ENCODE measurements around the gene RDX. TPM values are rescaled to one million over a fixed set of nuclear protein-coding genes. Genes with fewer than 3 reads are reported as not detected.
A peak's percentile ranks its signal among the peaks of the same experiment; 100 is the strongest.
"Not testable (repeated sequence)": the region's sequence is repeated elsewhere in the genome, so short reads cannot be mapped to it uniquely, and the experiment has no call there.

Gene RDX
- total RNA-seq, 1 donor from 2014 or later = 98.9 TPM

DNA sequence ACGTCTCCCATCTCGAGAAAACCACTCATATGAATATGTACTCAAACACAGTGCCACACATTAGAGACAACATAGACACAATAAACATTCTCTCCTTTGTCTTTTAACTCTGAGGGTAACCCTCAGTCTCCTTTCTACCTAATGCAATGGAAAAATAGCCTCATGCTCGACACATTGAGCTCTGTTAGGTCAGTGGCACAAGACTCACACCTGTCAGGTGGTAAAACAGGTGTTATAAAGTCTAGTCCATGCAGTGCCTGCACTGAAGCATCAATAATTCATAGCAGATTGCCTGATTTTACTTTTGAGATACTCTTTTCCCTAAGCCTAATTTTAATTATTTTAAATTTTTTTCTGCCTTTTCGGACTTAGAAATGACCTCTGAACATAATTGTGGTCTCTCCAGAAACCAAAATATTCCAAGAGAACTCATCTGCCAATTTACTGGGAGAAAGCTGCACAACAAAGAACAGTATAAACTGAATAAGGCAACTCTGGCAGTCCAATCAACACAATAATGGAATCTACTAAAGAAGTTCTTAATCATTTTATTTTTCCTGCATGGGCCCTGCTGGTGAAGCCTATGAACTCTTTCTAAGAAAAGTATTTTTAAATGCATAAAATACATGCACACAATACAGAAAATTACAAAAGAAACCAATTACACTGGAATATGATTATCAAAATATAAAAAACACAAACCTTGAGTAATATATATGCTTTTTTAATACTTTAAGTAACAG lies 9.9 kb downstream of the RDX start:
- no peak for DNase-seq (ENCODE audit: low spot score)
- Mint-ChIP-seq H3K4me3 (no peak overlapping the region), H3K4me1 (ENCODE audit: low read depth) (peaks cover 45% of the 10 kb centered on the region), H3K27me3 (ENCODE audit: insufficient read depth) (peaks cover 2% of the 10 kb centered on the region), H3K27ac (peak overlapping the region; percentile 30), H3K9me3 (no peaks in the 10 kb centered on the region), H3K36me3 (ENCODE audit: low read depth) (peaks cover 11% of the 10 kb centered on the region)
- intact Hi-C loops (cut with micrococcal nuclease) = loop anchor here (1.0 to 2.0 kb wide), 2 partner anchors 10 to 14 kb away; partner anchors contain the start of gene RDX

DNA sequence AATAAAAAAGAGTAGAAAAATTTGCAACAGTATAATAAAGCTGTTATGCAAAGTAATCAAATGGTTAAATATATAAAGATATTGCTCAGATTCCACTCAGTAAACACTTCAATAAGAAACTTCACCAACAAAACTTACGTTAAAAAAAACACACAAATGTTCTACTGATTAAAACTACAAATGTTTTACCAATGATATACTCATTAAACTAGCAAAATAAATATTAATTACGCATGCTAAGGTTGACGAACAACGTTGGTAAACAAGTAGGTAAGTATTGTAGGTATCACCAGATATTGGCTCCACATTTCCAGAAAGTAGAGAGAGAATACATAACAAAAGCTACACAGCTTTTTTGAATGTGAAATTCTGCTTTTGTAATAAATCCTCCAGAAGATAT lies 12.6 kb downstream of the RDX start:
- peaks cover 11% of the 10 kb centered on the region for H3K36me3 Mint-ChIP-seq (ENCODE audit: low read depth)
- H3K27me3 Mint-ChIP-seq (ENCODE audit: insufficient read depth) = peaks cover 2% of the 10 kb centered on the region
- H3K27ac Mint-ChIP-seq = no peak overlapping the region
- intact Hi-C loops (cut with micrococcal nuclease) = no loop called here
- H3K9me3 Mint-ChIP-seq = no peaks in the 10 kb centered on the region
- no peak overlapping the region for H3K4me3 Mint-ChIP-seq
- H3K4me1 Mint-ChIP-seq (ENCODE audit: low read depth) = peaks cover 31% of the 10 kb centered on the region
- no peak for DNase-seq (ENCODE audit: low spot score)

DNA sequence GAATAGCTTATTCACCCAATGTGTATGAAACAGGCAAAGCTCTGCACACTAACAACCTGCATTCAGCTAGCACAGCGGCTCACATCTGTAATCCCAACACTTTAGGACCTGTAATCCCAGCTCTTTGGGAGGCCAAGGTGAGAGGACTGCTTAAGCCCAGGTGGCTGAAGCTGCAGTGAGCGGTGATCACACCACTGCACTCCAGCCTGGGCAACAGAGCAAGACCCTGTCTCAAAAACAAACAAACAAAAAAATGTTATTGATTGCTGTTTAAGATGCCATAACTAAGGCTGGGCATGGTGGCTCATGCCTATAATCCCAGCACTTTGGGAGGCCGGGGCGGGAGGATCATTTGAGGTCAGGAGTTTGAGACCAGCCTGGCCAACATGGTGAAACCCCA lies 15.8 kb downstream of the RDX start:
- peaks cover 11% of the 10 kb centered on the region for H3K4me1 Mint-ChIP-seq (ENCODE audit: low read depth)
- DNase-seq (ENCODE audit: low spot score); H3K9me3 Mint-ChIP-seq; H3K27ac Mint-ChIP-seq; H3K27me3 Mint-ChIP-seq (ENCODE audit: insufficient read depth); intact Hi-C loops (cut with micrococcal nuclease); H3K4me3 Mint-ChIP-seq: not testable (repeated sequence)
- H3K36me3 Mint-ChIP-seq (ENCODE audit: low read depth) = peaks cover 20% of the 10 kb centered on the region

DNA sequence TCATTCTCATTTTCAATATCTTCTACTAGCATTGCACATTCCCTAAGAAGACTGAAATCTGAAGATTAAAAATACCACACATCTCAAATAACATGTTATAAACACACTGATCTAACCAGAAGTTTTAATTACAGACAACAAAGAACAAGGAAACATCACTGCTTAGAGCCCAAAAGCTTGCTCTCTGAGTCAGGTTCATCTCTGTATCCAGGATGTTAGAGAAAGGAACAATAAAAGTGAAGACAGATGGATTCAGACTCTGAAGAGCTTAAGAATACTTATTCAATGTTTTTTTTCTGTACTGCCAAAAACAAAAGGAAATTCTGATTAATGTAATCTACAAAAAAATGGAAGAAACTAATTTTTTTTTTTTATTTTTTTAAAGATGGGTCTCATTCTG lies 16.5 kb downstream of the RDX start:
- intact Hi-C loops (cut with micrococcal nuclease) = no loop called here
- Mint-ChIP-seq H3K27me3 (ENCODE audit: insufficient read depth) (peaks cover 2% of the 10 kb centered on the region), H3K36me3 (ENCODE audit: low read depth) (peaks cover 23% of the 10 kb centered on the region), H3K9me3 (no peaks in the 10 kb centered on the region), H3K27ac (peak overlapping the region; percentile 9), H3K4me1 (ENCODE audit: low read depth) (peaks cover 13% of the 10 kb centered on the region), H3K4me3 (no peak overlapping the region)
- DNase-seq (ENCODE audit: low spot score) = no peak

DNA sequence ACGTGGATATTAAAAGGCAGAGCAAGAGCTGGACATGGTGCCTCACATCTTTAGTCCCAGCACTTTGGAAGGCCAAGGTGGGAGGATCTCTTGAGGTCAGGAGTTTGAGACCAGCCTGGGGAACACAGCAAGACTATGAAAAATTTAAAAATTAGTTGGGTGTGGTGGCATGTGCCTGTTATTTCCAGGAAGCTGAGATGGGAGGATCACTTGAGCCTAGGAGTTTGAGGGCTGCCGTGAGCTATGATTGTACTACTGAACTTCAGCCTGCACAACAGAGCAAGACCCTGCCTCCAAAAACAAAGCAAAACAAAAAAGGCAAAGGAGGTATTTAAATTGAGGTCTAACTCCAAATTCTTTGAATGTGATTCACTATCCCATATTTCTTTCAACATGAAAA lies 23.5 kb downstream of the RDX start:
- peaks cover 33% of the 10 kb centered on the region for H3K36me3 Mint-ChIP-seq (ENCODE audit: low read depth)
- H3K27me3 Mint-ChIP-seq (ENCODE audit: insufficient read depth) = no peaks in the 10 kb centered on the region
- no peaks in the 10 kb centered on the region for H3K9me3 Mint-ChIP-seq
- no peak for DNase-seq (ENCODE audit: low spot score)
- no peak overlapping the region for H3K4me3 Mint-ChIP-seq
- H3K27ac Mint-ChIP-seq = no peak overlapping the region
- peaks cover 46% of the 10 kb centered on the region for H3K4me1 Mint-ChIP-seq (ENCODE audit: low read depth)
- intact Hi-C loops (cut with micrococcal nuclease) = loop anchor here (2.0 kb wide), 1 partner anchor 14 kb away; no protein-coding TSS in a partner anchor

DNA sequence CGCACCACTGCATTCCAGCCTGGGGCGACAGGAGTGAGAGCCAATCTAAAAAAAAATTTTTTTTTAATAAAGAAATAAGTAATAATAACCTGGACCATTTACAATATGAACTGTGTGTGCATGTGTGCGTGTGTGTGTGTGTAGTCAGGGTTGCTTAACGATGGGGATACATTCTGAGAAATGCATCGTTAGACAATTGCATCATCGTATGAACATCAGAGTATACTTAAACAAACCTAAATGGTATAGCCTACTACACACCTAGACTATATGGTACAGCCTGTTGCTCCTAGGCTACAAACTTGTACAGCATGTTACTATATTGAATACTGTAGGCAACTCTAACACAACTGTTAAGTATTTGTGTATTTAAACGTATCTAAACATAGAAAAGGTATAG lies 26.4 kb downstream of the RDX start:
- Mint-ChIP-seq H3K9me3 (no peaks in the 10 kb centered on the region), H3K36me3 (ENCODE audit: low read depth) (peaks cover 32% of the 10 kb centered on the region), H3K27me3 (ENCODE audit: insufficient read depth) (no peaks in the 10 kb centered on the region), H3K4me1 (ENCODE audit: low read depth) (peaks cover 48% of the 10 kb centered on the region), H3K4me3 (no peak overlapping the region), H3K27ac (no peak overlapping the region)
- no peak for DNase-seq (ENCODE audit: low spot score)
- intact Hi-C loops (cut with micrococcal nuclease) = no loop called here

DNA sequence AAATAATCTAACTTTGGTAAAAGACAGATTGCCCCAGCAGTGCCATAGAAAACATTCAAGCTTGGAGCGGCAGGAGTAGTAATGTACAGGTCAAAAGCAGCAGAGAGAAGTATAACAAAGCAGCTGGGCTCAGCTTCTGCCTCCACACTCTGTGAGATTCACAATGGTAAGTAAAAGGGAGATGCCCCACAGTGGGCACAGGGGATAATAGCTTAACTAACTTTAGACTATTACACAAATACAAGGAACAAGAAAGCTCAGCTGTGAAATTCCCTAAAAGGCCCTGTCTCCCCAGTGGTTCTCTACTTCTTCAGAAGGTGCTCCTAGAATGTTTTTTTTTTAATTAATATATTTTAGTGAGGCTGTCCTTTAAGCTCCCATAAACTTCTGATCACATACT lies 28.0 kb downstream of the RDX start:
- Mint-ChIP-seq H3K4me1 (ENCODE audit: low read depth) (peaks cover 36% of the 10 kb centered on the region), H3K4me3 (no peak overlapping the region), H3K9me3 (no peaks in the 10 kb centered on the region), H3K27ac (no peak overlapping the region), H3K36me3 (ENCODE audit: low read depth) (peaks cover 32% of the 10 kb centered on the region), H3K27me3 (ENCODE audit: insufficient read depth) (no peaks in the 10 kb centered on the region)
- no peak for DNase-seq (ENCODE audit: low spot score)
- intact Hi-C loops (cut with micrococcal nuclease) = no loop called here

DNA sequence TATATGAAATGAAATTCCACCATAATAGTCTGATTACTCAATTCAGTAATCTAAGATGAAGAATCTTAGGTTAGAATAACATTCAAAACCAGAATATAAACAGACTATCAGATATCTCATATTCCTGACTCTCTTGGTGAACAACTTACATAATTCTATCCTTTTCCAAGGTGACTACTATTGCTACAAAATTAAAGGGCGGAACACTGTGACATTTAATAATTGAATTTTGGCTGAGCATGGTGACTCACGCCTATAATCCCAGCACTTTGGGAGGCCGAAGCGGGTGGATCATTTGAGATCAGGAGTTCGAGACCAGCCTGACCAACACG lies 34.4 kb downstream of the RDX start:
- Mint-ChIP-seq H3K9me3 (no peaks in the 10 kb centered on the region), H3K36me3 (ENCODE audit: low read depth) (peaks cover 52% of the 10 kb centered on the region), H3K4me3 (no peak overlapping the region), H3K27me3 (ENCODE audit: insufficient read depth) (no peaks in the 10 kb centered on the region), H3K27ac (no peak overlapping the region), H3K4me1 (ENCODE audit: low read depth) (peaks cover 8% of the 10 kb centered on the region)
- no peak for DNase-seq (ENCODE audit: low spot score)
- intact Hi-C loops (cut with micrococcal nuclease) = no loop called here

DNA sequence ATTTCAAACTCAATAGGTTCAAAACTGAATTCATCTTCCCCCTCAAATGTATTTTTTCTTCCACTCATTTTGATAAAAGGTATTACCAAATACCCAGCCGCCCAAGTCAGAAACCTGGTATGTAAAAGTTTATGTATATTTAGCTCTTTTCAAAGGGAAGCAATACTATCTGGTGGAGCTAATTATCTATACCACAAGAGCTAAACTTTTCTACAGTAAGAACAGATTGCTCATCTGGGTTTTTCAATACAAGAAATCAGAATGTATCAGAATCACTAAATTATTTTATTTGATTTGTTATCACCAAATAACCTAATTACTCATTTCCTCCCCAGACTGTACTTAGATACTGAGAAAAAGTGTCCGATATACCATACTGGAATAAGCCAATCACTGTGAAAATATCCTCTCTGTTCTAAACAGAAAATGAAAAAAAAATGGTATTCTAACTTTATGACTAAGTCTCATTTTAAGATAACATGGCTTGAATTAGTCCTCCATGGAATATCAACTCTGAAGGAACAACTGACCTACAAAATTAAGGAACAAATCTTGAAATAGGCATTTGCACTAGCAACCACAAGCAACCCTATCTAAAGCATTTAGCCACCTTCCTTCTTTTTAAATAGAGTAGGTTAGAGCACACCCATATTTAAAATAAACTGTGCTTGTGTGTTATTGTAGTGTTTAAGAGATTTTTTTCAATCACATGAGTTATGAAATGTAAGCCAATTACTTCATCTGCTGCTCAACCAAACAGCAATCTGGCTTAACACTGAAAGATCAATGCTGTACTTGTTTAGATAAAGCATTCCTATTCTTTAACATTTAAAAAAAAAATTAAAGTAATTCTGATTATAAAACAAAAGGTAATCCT lies 35.0 kb downstream of the RDX start:
- Mint-ChIP-seq H3K36me3 (ENCODE audit: low read depth) (peaks cover 52% of the 10 kb centered on the region), H3K4me3 (no peak overlapping the region), H3K27ac (no peak overlapping the region), H3K9me3 (no peaks in the 10 kb centered on the region), H3K4me1 (ENCODE audit: low read depth) (peaks cover 8% of the 10 kb centered on the region), H3K27me3 (ENCODE audit: insufficient read depth) (no peaks in the 10 kb centered on the region)
- DNase-seq (ENCODE audit: low spot score) = no peak
- intact Hi-C loops (cut with micrococcal nuclease) = no loop called here

DNA sequence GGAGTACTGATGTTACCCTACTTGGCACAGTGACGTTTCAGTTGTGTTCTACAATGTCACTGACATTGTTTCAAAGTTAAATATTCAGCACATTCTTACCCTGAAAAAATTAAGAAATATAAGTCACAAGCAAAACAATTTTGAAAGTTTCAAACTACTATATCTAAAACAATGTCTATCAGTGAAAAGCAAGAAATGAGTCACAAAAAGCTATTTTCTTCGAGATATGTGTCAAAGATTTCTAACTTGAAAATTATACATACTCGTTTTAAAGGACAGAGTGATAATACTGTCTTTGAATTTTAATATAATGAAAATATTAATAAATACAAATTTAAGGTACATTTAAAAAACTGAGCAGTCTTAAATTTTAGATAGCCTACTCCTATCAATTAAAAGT lies 42.9 kb downstream of the RDX start:
- Mint-ChIP-seq H3K4me1 (ENCODE audit: low read depth) (peaks cover 14% of the 10 kb centered on the region), H3K9me3 (no peaks in the 10 kb centered on the region), H3K27me3 (ENCODE audit: insufficient read depth) (no peaks in the 10 kb centered on the region), H3K36me3 (ENCODE audit: low read depth) (peaks cover 50% of the 10 kb centered on the region), H3K27ac (no peak overlapping the region), H3K4me3 (no peak overlapping the region)
- intact Hi-C loops (cut with micrococcal nuclease) = loop anchor here (2.0 to 5.0 kb wide), 5 partner anchors 36 to 179 kb away; partner anchors contain the start of gene RDX
- DNase-seq (ENCODE audit: low spot score) = no peak

DNA sequence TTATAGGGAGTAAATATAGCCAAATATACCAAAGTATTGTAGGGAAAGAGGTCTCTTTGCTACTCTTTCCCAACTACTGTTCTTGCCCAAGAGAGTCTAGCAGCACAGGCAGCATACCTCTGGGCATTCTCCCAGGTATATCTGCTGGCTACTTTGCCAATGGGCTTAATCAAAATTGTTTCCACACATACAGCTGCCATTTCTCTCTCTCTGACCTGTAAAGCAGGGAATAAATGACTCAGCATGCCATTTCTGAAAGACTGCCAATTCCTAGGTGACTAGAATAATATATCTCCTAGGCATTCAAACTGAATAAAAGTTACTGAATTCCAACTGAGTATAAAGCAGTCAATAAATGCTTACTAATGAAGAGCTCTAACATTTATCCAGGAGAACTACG lies 44.6 kb downstream of the RDX start:
- Mint-ChIP-seq H3K27ac (peak overlapping the region; percentile 40), H3K9me3 (no peaks in the 10 kb centered on the region), H3K36me3 (ENCODE audit: low read depth) (peaks cover 49% of the 10 kb centered on the region), H3K4me3 (no peak overlapping the region), H3K27me3 (ENCODE audit: insufficient read depth) (no peaks in the 10 kb centered on the region), H3K4me1 (ENCODE audit: low read depth) (peaks cover 14% of the 10 kb centered on the region)
- intact Hi-C loops (cut with micrococcal nuclease) = loop anchor here (2.0 to 5.0 kb wide), 5 partner anchors 35 to 180 kb away; partner anchors contain the start of gene RDX
- DNase-seq (ENCODE audit: low spot score) = no peak

DNA sequence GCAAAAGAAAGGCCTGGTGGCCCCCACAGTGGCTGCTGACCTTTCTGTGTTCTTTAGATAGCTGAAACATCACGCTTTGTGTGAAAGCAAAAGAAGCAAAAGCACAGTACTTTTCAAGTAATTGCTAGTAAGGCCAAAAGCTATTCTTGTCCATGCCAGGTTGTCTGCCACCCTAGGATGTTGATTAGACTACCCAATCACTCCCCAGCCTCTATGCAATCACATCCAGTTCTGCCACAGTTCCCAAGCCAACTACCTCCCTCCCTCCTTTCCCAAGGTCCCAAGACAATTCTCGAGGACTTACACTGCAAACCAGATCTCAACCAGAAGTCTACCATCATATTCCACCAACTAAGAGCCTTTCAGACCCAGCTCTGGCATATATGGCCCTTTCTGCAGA lies 46.2 kb downstream of the RDX start:
- intact Hi-C loops (cut with micrococcal nuclease) = loop anchor here (5.0 kb wide), 4 partner anchors 33 to 182 kb away; no protein-coding TSS in a partner anchor

DNA sequence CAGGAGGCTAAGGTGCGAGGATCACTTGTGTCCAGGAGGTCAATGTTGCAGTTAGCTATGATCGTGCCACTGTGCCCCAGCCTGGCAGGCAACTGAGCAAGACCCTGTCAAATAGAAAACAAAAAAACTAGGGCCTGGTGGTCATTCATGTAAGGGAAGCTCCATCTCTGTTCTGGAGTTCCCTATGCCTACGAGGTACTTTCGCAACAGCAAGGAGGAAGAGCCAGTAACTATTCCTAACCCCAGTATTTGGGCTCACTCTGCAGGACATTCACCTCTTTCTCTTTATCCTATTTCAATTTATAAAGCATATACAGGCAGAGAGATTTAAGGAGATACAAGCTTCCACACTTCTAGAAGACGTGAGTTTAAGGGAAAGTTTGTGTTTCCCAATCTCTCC lies 46.6 kb downstream of the RDX start:
- H3K9me3 Mint-ChIP-seq = no peaks in the 10 kb centered on the region
- H3K27ac Mint-ChIP-seq = no peak overlapping the region
- peaks cover 43% of the 10 kb centered on the region for H3K36me3 Mint-ChIP-seq (ENCODE audit: low read depth)
- intact Hi-C loops (cut with micrococcal nuclease) = loop anchor here (5.0 kb wide), 5 partner anchors 32 to 302 kb away; no protein-coding TSS in a partner anchor
- no peaks in the 10 kb centered on the region for H3K27me3 Mint-ChIP-seq (ENCODE audit: insufficient read depth)
- DNase-seq (ENCODE audit: low spot score) = no peak
- no peak overlapping the region for H3K4me3 Mint-ChIP-seq
- peaks cover 14% of the 10 kb centered on the region for H3K4me1 Mint-ChIP-seq (ENCODE audit: low read depth)

More for the DNA sequence above, 46.2 kb downstream of the RDX start:
- Mint-ChIP-seq H3K4me3 (no peak overlapping the region), H3K27ac (no peak overlapping the region), H3K36me3 (ENCODE audit: low read depth) (peaks cover 42% of the 10 kb centered on the region), H3K27me3 (ENCODE audit: insufficient read depth) (no peaks in the 10 kb centered on the region), H3K9me3 (no peaks in the 10 kb centered on the region), H3K4me1 (ENCODE audit: low read depth) (peaks cover 14% of the 10 kb centered on the region)
- no peak for DNase-seq (ENCODE audit: low spot score)
